Peyer's patch (tissue), 4 donors: ENCODE data around the gene B3GALT6. TPM values are rescaled to one million over a fixed set of nuclear protein-coding genes. Genes with fewer than 3 reads are reported as not detected.

Experiments used
- DNase-seq, 3 donors: peaks; one replicate each; pipeline ENCODE4 v3.0.0-alpha.2; 2017 to 2019
- H3K27ac ChIP-seq, 4 donors: fragments of 200-600 bp; sonication (generic); one replicate each; pipeline ENCODE4 v1.5.1; 2016 to 2019
- H3K27me3 ChIP-seq, 2 donors: fragments of 200-600 bp; sonication (generic); one replicate each; pipeline ENCODE4 v1.5.1; 2019
- H3K36me3 ChIP-seq, 3 donors: fragments of 200-600 bp; sonication (generic); one replicate each; pipeline ENCODE4 v1.5.1; 2016 to 2019
- H3K4me1 ChIP-seq, 4 donors: fragments of 200-600 bp; sonication (generic); one replicate each; pipeline ENCODE4 v1.5.1; 2016 to 2019
- H3K4me3 ChIP-seq, 4 donors: fragments of 200-600 bp; sonication (generic); 1 replicate in 3 of 4; 2 replicates in 1 of 4; pipeline ENCODE4 v1.5.1; 2016 to 2019; ENCODE audit warnings: mild to moderate bottlenecking in 1 of 4
- H3K9me3 ChIP-seq, 4 donors: fragments of 200-600 bp; sonication (generic); one replicate each; pipeline ENCODE4 v1.5.1; 2016 to 2019; ENCODE audit warnings: mild to moderate bottlenecking in 1 of 4
- CTCF ChIP-seq, 6 experiments: fragments of 450-650 bp in 4 of 6; fragments of 200-600 bp in 2 of 6; sonication (generic) in 1 of 6; IDR thresholded peaks; one replicate each; pipeline ENCODE4 v1.5.1; 2017 to 2019; ENCODE audit warnings: antibody characterized with exemption in 6 of 6, mild to moderate bottlenecking in 3 of 6, moderate library complexity in 1 of 6
- POLR2A ChIP-seq, 2 donors: fragments of 450-650 bp; IDR thresholded peaks; one replicate each; pipeline ENCODE4 v1.5.1; 2017; ENCODE audit warnings: antibody characterized with exemption in 2 of 2, mild to moderate bottlenecking in 2 of 2, moderate library complexity in 2 of 2
- total RNA-seq, 4 donors: library from RNA; depleted of rRNA; stranded (reverse); fragments of >200 nt; gene quantifications; one replicate each; pipeline ENCODE4 v1.1.0, GENCODE V29; 2016

Gene B3GALT6
- total RNA-seq, 4 donors from 2014 or later = 9.1 to 13.4 (median 10.6) TPM

DNA sequence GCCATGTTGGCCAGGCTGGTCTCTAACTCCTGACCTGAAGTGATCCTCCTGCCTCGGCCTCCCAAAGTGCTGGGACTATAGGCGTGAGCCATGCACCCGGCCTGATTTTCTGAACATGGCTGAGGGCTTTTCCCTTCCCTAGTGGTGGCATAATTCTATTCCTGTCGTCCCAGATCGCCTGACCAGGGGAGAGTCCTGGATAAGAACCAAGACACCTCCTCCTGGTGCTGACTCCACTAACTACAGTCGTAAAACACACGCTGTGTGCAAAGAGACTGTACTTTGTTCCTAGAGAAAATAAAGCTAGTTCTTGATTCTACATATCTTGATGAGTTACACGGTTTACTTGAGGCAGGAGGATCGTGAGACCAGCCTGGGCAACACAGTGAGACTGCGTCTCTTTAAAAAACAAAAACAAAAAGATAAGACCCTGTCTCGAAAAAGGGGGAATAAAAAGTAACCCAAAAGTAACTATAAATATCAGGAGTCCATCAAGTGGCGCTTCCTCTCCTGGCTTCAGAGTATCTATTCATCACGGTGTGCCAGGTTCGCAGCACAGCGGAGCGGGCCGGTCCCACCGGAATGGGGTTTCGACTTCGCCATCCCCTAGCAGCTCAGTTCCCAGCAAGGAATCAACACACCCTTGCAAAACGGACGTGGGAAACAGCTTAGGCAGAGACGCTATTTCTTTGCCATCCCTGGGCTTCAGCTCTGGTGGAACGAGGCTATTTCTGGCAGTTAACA lies 1.2 kb upstream of the B3GALT6 start:
- TF ChIP-seq CTCF (IDR thresholded peaks at IDR 0.05) = peak in 4 of 6 experiments; percentile 21 to 74 (median 68)
- peak; percentile 65 to 73 for TF ChIP-seq POLR2A (IDR thresholded peaks at IDR 0.05)
- no peaks in the 10 kb centered on the region for H3K27me3 ChIP-seq
- H3K4me3 ChIP-seq = peak overlapping the region; percentile 88 to 100 (median 96)
- peaks cover 3 to 30% (median 17%) of the 10 kb centered on the region in 4 donors for H3K4me1 ChIP-seq
- H3K36me3 ChIP-seq = peaks cover 0 to 38% (median 0%) of the 10 kb centered on the region in 3 donors
- H3K27ac ChIP-seq = peak overlapping the region; percentile 95 to 98 (median 97)
- no peaks in the 10 kb centered on the region for H3K9me3 ChIP-seq
- no peak for DNase-seq

GRCh38 chr1:1231400-1232207 lies 433 bp upstream of the B3GALT6 start, which contains the start of gene SDF4:
Gene SDF4, minus strand, starts transcription at chr1:1232001. Its CDS starts 3,229 bp downstream, at chr1:1228772.
- Histone ChIP-seq H3K36me3 (peaks cover 0 to 30% (median 0%) of the 10 kb centered on the region in 3 donors), H3K27me3 (no peaks in the 10 kb centered on the region), H3K27ac (peak within 1 kb of the TSS; percentile 95 to 98 (median 97)), H3K4me1 (peaks cover 3 to 30% (median 17%) of the 10 kb centered on the region in 4 donors), H3K9me3 (no peaks in the 10 kb centered on the region), H3K4me3 (peak within 1 kb of the TSS; percentile 88 to 100 (median 96))
- peak; percentile 95 to 98 (median 98) for DNase-seq
- TF ChIP-seq CTCF (IDR thresholded peaks at IDR 0.05) (no peak), POLR2A (IDR thresholded peaks at IDR 0.05) (peak; percentile 44 to 77)

- H3K4me3 ChIP-seq = peak overlapping the region in 3 of 4 donors; percentile 42 to 100 (median 97)
- no peak for DNase-seq
- no peak for TF ChIP-seq POLR2A (IDR thresholded peaks at IDR 0.05)
- H3K27ac ChIP-seq = peak overlapping the region in 1 of 4 donors; percentile 97
- peaks cover 0 to 16% (median 0%) of the 10 kb centered on the region in 3 donors for H3K36me3 ChIP-seq
- H3K27me3 ChIP-seq = no peaks in the 10 kb centered on the region
- H3K9me3 ChIP-seq = no peaks in the 10 kb centered on the region
- H3K4me1 ChIP-seq = peaks cover 6 to 43% (median 19%) of the 10 kb centered on the region in 4 donors
Observed at GRCh38 chr1:1232796-1233566, 944 bp downstream of the B3GALT6 start.

GRCh38 chr1:1233567-1233892 lies 1.5 kb downstream of the B3GALT6 start:
- H3K9me3 ChIP-seq = no peaks in the 10 kb centered on the region
- peaks cover 6 to 48% (median 20%) of the 10 kb centered on the region in 4 donors for H3K4me1 ChIP-seq
- no peak overlapping the region for H3K4me3 ChIP-seq
- peaks cover 0 to 11% (median 0%) of the 10 kb centered on the region in 3 donors for H3K36me3 ChIP-seq
- DNase-seq = no peak
- no peak overlapping the region for H3K27ac ChIP-seq
- H3K27me3 ChIP-seq = peaks cover 0 to 2% of the 10 kb centered on the region in 2 donors
- no peak for TF ChIP-seq CTCF (IDR thresholded peaks at IDR 0.05)
- no peak for TF ChIP-seq POLR2A (IDR thresholded peaks at IDR 0.05)

- Histone ChIP-seq H3K27ac (no peak overlapping the region), H3K36me3 (peaks cover 0 to 4% (median 0%) of the 10 kb centered on the region in 3 donors), H3K4me1 (peaks cover 6 to 47% (median 20%) of the 10 kb centered on the region in 4 donors), H3K27me3 (peaks cover 0 to 10% of the 10 kb centered on the region in 2 donors), H3K9me3 (no peaks in the 10 kb centered on the region), H3K4me3 (no peak overlapping the region)
- TF ChIP-seq POLR2A (IDR thresholded peaks at IDR 0.05) (no peak), CTCF (IDR thresholded peaks at IDR 0.05) (no peak)
- DNase-seq = no peak
Observed at GRCh38 chr1:1234180-1234808, 2.3 kb downstream of the B3GALT6 start.
